ENCODE measurements around the gene PPARD.
A peak's percentile ranks its signal among the peaks of the same experiment; 100 is the strongest.

PPARD gene

DNA sequence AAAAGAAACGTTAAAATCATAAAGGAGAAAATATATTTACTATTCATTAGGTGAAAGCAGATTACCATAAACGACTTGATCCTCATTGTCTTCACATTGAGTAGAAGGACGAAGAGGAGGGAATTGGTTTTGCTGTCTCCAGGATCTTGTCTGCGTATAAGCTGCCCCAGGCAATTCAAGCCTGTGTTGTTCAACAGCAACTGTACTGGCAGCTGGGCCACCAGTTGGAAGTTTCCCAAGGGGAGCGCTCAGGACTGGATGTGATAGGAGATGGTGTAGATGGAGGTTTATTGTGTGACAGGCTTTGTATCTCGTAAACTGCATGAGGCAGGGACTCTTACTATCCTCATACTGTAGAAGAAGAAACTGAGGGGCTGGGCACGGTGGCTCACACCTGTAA is 105.8 kb downstream of the PPARD start:
- DNase-seq = no peak

DNA sequence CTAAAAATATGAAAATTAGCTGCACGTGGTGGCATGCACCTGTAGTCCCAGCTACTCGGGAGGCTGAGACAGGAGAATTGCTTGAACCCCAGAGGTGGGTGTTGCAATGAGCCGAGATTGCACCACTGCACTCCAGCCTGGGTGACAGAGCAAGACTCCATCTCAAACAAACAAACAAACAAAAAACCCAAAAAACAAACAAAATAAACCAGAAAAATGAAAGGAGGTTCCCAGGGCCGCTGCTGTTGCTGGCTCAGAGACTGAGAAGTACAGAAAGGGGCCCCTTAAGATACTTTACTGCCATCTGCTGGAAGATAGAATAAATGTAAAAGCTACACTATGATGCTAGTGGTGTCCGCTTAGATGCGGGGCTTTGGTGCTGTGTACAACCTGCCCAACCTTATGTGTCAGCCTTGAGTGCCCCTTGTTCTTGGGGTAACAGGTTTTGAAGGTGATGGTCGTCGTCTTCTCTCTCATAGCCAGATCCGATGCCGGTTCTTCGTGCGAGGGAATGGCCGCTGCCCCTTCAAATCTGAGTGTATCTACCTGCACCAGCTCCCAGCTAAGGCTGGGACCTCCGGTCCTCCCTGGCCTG is 107.0 kb downstream of the PPARD start:
- peak; percentile 95 for DNase-seq

DNA sequence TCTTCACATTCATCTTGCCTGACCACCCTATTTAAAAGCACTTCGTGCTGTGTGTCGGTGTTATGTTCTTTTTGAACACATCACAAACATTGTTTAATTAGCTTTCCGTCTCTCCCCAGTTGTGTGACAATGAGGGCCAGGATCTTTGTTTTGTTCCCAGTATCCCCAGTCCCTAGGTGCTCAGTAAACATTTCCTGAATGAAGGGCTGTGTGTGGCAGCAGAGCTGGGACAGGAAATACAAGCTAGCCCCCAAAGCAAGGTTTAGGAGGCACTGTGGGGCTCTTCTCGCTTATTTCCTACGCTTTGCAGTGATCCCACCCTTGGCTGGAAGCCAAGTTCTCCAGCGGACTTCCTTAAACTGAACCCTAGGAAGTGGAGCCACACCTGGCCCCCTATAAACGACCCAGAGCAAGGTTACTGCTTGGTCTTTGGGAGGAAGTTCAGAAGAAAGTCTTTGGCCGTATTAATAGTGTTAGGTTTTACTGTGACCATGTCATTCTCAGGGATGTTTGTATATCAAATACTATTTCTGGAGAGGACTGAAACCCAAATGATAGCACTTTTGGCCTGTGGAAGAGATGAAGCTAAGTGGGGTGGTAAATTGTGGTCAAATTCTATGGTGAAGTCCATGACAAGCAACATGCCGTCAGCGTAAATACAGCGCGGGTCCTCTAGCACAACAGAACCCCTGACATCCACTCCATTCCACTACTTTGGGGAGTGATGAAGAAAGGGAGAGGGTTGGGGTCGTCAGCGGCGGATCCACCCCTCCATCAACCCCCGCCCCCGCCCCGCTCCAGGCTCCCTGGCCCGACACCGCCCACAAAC is 109.2 kb downstream of the PPARD start:
- DNase-seq = no peak

DNA sequence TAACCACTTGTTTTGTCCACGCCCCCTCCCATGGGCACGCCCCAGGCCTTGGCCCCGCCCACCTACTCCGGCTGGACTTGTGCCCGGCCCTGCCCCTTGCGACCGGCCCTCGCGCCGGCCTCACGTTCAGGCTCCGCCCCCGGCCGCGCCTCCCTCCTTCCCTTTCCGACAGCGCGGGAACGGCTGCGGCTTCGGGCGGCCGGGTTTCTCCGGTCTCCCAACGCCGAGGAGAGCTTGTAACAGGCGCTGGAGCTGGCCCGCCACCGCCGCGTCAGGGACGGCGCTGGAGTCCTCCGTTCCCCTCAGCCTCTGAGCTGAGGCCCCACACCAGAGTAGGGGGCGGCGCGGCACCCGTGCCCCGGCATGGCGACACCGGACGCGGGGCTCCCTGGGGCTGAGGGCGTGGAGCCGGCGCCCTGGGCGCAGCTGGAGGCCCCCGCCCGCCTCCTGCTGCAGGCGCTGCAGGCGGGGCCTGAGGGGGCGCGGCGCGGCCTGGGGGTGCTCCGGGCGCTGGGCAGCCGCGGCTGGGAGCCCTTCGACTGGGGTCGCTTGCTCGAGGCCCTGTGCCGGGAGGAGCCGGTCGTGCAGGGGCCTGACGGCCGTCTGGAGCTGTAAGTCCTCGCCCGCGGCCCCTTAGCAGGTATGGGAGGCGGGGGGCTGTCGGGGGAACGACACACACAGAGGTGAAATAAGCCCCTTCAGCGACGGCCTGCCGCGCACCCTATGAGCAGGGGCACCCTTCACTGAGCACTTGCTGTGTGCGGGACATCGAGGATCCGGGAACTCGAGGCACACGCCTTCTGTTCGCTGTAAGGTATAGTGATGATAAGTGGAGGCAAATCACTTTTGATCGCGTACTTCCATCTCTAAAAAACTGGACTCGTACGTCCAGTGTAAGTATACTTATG is 110.1 kb downstream of the PPARD start, which contains the start of gene FANCE:
Gene FANCE (plus strand): TSS at position 156 of the 908 bp plus-strand sequence. CDS start 208 bp downstream, at position 364.
- peak; percentile 94 for DNase-seq

DNA sequence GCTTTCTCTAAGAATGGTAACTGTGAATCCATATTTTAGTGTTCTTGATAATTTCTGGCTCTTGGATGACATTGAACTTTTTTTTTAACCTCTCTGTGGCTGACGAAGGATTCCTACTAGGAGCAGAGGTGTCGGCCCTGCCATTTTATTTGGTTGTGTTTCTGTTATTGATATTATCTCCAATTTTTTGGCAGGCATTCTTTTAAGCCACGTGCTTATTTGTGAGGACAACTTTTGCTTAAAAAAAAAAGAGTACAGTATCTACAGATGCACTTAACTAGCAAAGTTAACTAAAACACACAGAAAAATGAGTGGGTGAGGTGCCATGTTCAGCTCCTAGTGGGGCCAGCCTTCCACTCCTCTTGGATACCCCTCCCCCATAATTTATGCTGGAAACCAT is 110.9 kb downstream of the PPARD start:
- peak; percentile 85 for DNase-seq

GRCh38 chr6:35454391-35455110 is 112.2 kb downstream of the PPARD start:
- DNase-seq = no peak

DNA sequence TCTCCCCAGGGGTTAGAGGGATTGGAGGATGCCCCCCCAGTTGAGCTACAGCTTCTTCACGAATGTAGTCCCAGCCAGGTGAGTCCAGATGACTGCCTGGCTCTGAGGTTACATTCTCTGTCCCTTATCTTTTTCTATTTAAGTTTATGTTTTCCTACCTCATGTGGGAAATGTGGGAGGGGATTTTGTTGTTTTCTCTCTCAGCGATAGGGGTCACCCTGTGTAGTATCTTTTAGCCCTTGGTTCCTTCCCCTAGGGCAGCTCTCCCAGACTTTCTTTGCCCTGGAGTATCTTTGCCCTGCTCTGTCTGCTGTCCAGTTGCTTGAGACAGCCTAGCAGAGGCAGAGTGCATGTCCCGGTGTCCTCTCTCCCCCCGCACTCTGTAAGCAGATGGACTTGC is 115.5 kb downstream of the PPARD start:
- DNase-seq = no peak

- DNase-seq = no peak
These were observed 118.9 kb downstream of the PPARD start for GRCh38 chr6:35461270-35461669.

DNA sequence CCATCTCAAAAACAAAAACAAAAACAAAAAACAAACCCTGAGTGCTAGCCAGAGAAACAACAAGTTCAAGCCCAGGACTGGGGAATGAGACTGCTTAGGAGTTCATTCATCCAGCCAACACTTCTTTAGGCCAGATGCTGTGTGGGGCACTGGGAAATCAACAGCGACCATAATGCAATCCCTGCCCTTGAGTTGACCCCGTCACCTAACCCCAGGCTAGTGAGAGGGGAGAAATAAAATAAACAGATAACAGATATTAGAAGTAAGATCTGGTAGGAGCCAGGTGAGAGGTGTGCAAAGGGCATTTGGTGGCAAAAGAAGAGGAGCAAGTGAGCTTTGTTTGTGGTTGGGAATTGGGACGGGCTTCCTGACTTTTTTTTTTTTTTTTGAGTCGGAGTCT is 120.9 kb downstream of the PPARD start:
- no peak for DNase-seq

GRCh38 chr6:35465646-35466045 is 123.3 kb downstream of the PPARD start:
- DNase-seq = no peak

- peak; percentile 99 for DNase-seq
These were observed 126.0 kb downstream of the PPARD start, which contains the start of gene RPL10A for GRCh38 chr6:35468181-35468979. TSS of gene RPL10A (plus strand) at chr6:35468401. CDS start at chr6:35468435, 34 bp downstream.

DNA sequence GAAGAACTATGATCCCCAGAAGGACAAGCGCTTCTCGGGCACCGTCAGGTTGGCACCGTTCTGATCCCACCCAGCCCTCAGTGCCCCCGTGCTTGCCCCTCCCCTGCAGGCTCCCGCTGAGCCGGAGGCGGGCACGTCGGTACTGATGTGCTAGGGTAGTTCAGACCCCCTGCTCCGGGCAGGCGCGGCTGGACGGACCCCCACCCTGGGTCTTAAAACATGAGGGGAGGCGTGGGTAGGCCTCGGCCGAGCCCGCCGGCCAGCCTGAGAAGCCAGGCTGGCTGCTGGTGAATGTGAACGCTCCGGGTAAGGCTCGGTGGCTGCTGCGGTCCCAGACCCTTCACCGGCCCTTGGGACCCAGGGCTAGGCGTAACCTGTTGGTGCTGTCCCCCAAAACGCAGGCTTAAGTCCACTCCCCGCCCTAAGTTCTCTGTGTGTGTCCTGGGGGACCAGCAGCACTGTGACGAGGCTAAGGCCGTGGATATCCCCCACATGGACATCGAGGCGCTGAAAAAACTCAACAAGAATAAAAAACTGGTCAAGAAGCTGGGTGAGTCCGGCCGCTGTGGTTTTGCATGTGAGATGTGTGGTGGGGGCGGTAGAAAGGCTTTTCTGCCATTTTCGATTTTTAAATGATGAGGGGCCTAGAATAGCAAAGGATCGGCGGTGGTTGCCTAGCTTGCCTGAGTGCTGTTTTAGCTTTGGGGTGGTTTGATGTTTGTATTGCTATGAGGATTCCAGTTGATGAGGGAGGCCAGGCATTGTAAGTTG is 126.8 kb downstream of the PPARD start:
- DNase-seq = peak; percentile 19

DNA sequence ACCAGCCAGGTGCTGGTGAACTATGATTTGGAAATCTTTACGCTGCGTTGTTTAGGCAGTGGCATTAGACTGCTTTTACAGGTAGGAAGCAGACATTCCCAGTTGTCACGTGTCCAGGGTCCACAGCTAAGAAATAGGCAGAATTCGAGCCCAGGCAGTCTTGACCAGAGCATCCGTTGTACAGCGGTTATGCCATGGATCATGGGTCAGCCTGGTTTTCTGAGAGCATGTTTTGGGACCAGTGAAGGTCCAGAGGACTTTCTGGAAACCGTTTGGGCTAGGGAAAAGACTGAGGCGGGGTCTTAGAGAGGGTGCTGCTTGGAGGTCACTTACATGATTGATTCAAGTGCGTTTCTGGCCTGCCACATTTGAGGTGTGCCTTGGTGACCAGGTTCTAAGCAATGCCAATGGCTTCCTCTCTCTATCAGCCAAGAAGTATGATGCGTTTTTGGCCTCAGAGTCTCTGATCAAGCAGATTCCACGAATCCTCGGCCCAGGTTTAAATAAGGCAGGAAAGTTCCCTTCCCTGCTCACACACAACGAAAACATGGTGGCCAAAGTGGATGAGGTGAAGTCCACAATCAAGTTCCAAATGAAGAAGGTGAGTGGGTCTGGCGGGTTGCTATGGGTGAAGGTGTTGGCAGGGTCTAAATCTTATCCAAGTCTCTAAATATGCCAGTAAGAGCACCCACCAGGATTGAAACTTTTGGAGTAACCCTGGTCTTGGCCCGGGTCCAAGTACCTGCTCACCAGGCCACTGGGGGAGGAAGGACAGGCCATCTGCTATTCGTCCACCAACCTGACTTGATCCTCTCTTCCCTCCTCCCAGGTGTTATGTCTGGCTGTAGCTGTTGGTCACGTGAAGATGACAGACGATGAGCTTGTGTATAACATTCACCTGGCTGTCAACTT is 127.6 kb downstream of the PPARD start:
- DNase-seq = peak; percentile 63

GRCh38 chr6:35470663-35471120 is 128.3 kb downstream of the PPARD start:
- peak; percentile 27 for DNase-seq

DNA sequence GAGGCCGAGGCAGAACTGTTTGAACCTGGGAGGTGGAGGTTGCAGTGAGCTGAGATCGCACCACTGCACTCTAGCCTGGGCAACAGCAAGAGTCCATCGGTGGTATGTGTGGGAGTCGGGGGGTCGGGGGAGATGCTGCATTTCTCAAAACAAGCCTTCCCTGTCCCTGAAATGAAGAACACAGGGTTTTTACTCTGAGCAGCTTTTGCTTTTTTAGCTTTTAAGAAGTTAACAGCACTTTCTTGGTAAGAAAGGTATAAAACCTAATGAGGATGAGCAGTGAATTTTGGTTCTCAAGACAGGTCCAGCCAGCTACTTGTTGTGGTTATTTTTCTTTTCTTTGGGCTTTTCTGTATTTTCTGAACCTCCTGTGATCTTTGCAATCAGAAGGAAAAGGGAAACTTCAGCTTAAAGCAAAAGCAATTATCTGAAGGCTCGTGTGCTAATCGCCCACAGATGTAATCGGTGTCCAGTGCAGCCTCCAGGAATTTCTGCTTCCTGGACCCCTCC is 129.5 kb downstream of the PPARD start:
- no peak for DNase-seq

DNA sequence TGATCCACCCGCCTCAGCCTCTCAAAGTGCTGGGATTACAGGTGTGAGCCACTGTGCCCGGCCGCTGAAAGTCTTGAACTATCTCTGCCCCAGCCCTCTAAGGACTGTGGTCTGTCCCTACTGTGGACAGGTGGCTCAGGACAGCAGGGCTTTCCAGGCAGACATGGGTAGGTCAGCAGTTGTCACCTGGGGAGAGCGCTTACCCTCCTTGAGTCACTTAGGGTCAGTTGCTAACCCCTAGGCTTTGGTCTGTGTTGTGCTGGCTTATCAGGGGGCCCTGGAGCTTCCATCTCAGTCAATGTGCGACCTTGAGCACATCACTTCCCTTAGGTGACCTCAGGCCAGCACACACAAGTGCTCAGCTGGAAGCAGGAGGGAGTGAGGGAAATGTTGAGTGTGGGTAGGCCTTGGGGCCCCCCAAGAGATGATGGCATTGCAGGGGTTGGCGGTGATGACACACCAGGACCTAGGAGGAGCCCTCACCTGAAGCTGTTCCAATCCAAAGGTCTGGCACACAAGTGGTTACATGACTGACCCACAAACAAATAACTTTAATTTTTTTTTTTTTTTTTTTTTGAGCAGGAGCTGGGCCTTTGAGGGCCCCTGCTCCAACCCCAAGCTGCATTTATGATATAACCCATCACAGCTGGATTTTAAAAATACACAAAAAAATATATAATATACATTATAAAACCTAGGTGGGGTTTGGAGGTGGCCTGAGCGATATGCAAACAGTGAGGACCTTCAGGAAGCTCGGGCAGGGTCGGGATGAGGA is 130.9 kb downstream of the PPARD start:
- DNase-seq = peak; percentile 29

DNA sequence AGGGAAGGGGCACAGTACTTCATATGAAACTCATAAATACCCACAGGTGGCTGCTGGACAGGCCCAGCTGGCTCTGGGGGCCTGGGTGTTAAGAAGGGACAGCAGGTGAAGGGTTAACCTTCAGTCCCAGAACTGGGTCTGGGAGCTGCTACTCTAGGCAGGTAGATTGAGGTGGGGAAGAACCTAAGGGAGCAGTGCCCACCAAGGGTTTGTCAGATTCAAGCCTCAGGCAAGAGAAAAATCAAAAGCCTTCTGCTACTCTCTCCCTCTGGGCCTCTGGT is 131.4 kb downstream of the PPARD start:
- DNase-seq = peak; percentile 55

DNA sequence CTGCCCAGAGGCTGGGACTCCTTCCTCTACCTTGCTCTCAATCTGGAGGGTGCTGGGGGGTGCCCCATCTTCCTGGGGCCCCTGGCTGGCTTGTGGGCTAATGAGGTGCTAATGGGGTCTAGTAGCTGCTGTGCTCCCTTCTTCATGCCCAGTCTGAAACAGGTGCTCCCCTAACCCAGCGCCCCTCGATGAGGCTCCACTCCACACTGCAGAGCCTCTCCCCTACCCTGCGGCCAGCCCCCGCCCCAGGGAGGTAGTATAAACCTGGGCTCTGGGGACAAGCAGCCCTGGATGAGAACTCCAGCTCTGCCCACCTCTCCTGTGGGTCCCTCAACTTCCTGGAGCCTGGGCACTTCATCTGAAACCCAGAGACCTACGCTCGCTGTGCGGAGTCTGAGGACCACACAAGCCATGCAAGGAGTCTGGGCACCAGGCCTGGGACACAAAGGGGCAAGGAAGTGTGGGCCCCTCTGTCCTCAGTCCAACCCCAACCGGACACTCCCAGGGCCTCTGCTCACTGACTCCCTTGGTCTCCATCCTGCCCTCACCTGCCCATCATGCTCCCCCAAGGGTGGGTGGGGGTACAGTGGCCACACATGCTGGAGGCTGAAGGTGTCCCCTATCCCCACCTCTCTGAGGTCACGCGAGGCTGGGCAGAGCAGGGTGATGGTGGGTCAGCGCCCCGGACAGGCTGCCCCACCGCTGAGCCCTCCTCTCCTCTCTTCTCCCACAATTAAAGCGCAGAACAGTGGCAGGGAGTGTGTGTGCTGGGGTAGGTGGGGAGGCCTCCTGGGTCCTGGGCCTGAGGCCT is 132.0 kb downstream of the PPARD start:
- DNase-seq = peak; percentile 32
